ENCODE data around the gene ZNRF3. TPM values are rescaled to one million over a fixed set of nuclear protein-coding genes. Genes with fewer than 3 reads are reported as not detected.

ZNRF3 gene
- total and polyA plus RNA-seq, 2 donors (not counting 1 experiment from before 2014, with no cell fraction given), result 0.21 to 0.71 TPM

- Histone ChIP-seq H3K4me3 (ENCODE audit: control extremely low read depth in 1 of 5, extremely low read depth in 1 of 5, insufficient read depth in 1 of 5, low read depth in 2 of 5, low read length in 4 of 5) (no peak overlapping the region), H4K20me1 (ENCODE audit: control insufficient read depth, insufficient read depth, low read length, poor library complexity, severe bottlenecking) (no peaks in the 10 kb centered on the region), H2AFZ (ENCODE audit: insufficient read depth, low read depth, low read length, poor library complexity, severe bottlenecking) (no peak overlapping the region), H3K4me2 (replicated peaks; ENCODE audit: low read depth, low read length, poor library complexity, severe bottlenecking) (no peak overlapping the region), H3K9me3 (ENCODE audit: control extremely low read depth in 1 of 3, control insufficient read depth in 2 of 3, insufficient read depth in 1 of 3, low read length in 2 of 3) (no peaks in the 10 kb centered on the region), H3K27ac (ENCODE audit: low read length in 2 of 2) (no peak overlapping the region), H3K36me3 (replicated peaks in 1 of 2; ENCODE audit: control extremely low read depth in 1 of 2, control insufficient read depth in 1 of 2, extremely low read depth in 1 of 2, insufficient read depth in 2 of 2, low read length in 1 of 2) (no peaks in the 10 kb centered on the region), H3K4me1 (ENCODE audit: control insufficient read depth in 2 of 2, insufficient read depth in 2 of 2, low read length in 2 of 2) (no peaks in the 10 kb centered on the region), H3K79me2 (ENCODE audit: control insufficient read depth, insufficient read depth, low read length) (no peaks in the 10 kb centered on the region), H3K9ac (ENCODE audit: low read length) (no peak overlapping the region), H3K27me3 (replicated peaks in 1 of 4; ENCODE audit: control extremely low read depth in 1 of 4, control insufficient read depth in 3 of 4, insufficient read depth in 4 of 4, low read length in 3 of 4) (peaks cover 0 to 20% (median 3%) of the 10 kb centered on the region in 4 experiments)
- Mint-ChIP-seq H3K27me3 (peaks cover 44% of the 10 kb centered on the region), H3K9me3 (ENCODE audit: insufficient read depth) (no peaks in the 10 kb centered on the region), H3K27ac (no peak overlapping the region), H3K4me3 (no peak overlapping the region), H3K4me1 (no peaks in the 10 kb centered on the region)
- WGBS (ENCODE audit: insufficient coverage), result 95% methylated on average over 3 of the region's 6 CpGs
- no peak for ATAC-seq (ENCODE audit: low read depth)
- no peak for DNase-seq
- ChIA-PET CTCF (no interaction called here), POLR2A (no interaction called here)
- TF ChIP-seq CTCF (IDR thresholded peaks at IDR 0.05), result no peak
- intact Hi-C loops (cut with micrococcal nuclease), result no loop called here
These were observed 83.8 kb downstream of the ZNRF3 start for GRCh38 chr22:28967163-28967665.

GRCh38 chr22:28967969-28968368 is 84.6 kb downstream of the ZNRF3 start:
- H3K9ac ChIP-seq (ENCODE audit: low read length), result no peak overlapping the region
- Mint-ChIP-seq H3K4me1 (no peaks in the 10 kb centered on the region), H3K27ac (no peak overlapping the region), H3K4me3 (no peak overlapping the region), H3K9me3 (ENCODE audit: insufficient read depth) (no peaks in the 10 kb centered on the region), H3K27me3 (peaks cover 38% of the 10 kb centered on the region)
- no peak overlapping the region for H2AFZ ChIP-seq (ENCODE audit: insufficient read depth, low read depth, low read length, poor library complexity, severe bottlenecking)
- ChIA-PET CTCF (no interaction called here), POLR2A (no interaction called here)
- intact Hi-C loops (cut with micrococcal nuclease), result no loop called here
- H3K4me3 ChIP-seq (ENCODE audit: control extremely low read depth in 1 of 5, extremely low read depth in 1 of 5, insufficient read depth in 1 of 5, low read depth in 2 of 5, low read length in 4 of 5), result no peak overlapping the region
- ATAC-seq (ENCODE audit: low read depth) (no peak), DNase-seq (no peak)
- no peaks in the 10 kb centered on the region for H3K79me2 ChIP-seq (ENCODE audit: control insufficient read depth, insufficient read depth, low read length)
- H3K4me2 ChIP-seq (replicated peaks; ENCODE audit: low read depth, low read length, poor library complexity, severe bottlenecking), result no peak overlapping the region
- TF ChIP-seq EZH2 (IDR thresholded peaks at IDR 0.05; ENCODE audit: borderline replicate concordance, insufficient read depth, low read depth, low read length, poor library complexity, severe bottlenecking) (no peak), CTCF (IDR thresholded peaks at IDR 0.05) (no peak)
- no peaks in the 10 kb centered on the region for H3K4me1 ChIP-seq (ENCODE audit: control insufficient read depth in 2 of 2, insufficient read depth in 2 of 2, low read length in 2 of 2)
- no peaks in the 10 kb centered on the region for H3K9me3 ChIP-seq (ENCODE audit: control extremely low read depth in 1 of 3, control insufficient read depth in 2 of 3, insufficient read depth in 1 of 3, low read length in 2 of 3)
- no peaks in the 10 kb centered on the region for H3K36me3 ChIP-seq (replicated peaks in 1 of 2; ENCODE audit: control extremely low read depth in 1 of 2, control insufficient read depth in 1 of 2, extremely low read depth in 1 of 2, insufficient read depth in 2 of 2, low read length in 1 of 2)
- peaks cover 0 to 14% (median 3%) of the 10 kb centered on the region in 4 experiments for H3K27me3 ChIP-seq (replicated peaks in 1 of 4; ENCODE audit: control extremely low read depth in 1 of 4, control insufficient read depth in 3 of 4, insufficient read depth in 4 of 4, low read length in 3 of 4)
- no peaks in the 10 kb centered on the region for H4K20me1 ChIP-seq (ENCODE audit: control insufficient read depth, insufficient read depth, low read length, poor library complexity, severe bottlenecking)
- no peak overlapping the region for H3K27ac ChIP-seq (ENCODE audit: low read length in 2 of 2)
